Measurements from ENCODE around the gene PSAP.
"Not testable (repeated sequence)": the region's sequence is repeated elsewhere in the genome, so short reads cannot be mapped to it uniquely, and the experiment has no call there.

GRCh38 chr10:71881307-71881624, 30.2 kb upstream of the PSAP start:
- TF ChIP-seq, protein P1, sequence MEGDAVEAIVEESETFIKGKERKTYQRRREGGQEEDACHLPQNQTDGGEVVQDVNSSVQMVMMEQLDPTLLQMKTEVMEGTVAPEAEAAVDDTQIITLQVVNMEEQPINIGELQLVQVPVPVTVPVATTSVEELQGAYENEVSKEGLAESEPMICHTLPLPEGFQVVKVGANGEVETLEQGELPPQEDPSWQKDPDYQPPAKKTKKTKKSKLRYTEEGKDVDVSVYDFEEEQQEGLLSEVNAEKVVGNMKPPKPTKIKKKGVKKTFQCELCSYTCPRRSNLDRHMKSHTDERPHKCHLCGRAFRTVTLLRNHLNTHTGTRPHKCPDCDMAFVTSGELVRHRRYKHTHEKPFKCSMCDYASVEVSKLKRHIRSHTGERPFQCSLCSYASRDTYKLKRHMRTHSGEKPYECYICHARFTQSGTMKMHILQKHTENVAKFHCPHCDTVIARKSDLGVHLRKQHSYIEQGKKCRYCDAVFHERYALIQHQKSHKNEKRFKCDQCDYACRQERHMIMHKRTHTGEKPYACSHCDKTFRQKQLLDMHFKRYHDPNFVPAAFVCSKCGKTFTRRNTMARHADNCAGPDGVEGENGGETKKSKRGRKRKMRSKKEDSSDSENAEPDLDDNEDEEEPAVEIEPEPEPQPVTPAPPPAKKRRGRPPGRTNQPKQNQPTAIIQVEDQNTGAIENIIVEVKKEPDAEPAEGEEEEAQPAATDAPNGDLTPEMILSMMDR (IDR thresholded peaks at IDR 0.05), result not testable (repeated sequence)
- TF ChIP-seq EZH2, EZH2phosphoT487 (IDR thresholded peaks at IDR 0.05): not testable (repeated sequence)
